ENCODE data around the gene NUBP1. TPM values are rescaled to one million over a fixed set of nuclear protein-coding genes. Genes with fewer than 3 reads are reported as not detected.
A peak's percentile ranks its signal among the peaks of the same experiment; 100 is the strongest.

Gene NUBP1
- total and polyA plus RNA-seq, 8 donors, result 25.0 to 35.6 (median 28.8) TPM

- H3K27me3 ChIP-seq, result no peaks in the 10 kb centered on the region
- H3K36me3 ChIP-seq, result no peaks in the 10 kb centered on the region
- no peak overlapping the region for H3K27ac ChIP-seq
- DNase-seq (no peak), ATAC-seq (no peak)
- H3K4me3 ChIP-seq, result no peak overlapping the region
- no peak for TF ChIP-seq CTCF (IDR thresholded peaks at IDR 0.05)
- H3K4me1 ChIP-seq, result peaks cover 0 to 16% of the 10 kb centered on the region in 2 donors
- intact Hi-C loops (cut with DNase I), result no loop called here
- no peaks in the 10 kb centered on the region for H3K9me3 ChIP-seq
Measured at GRCh38 chr16:10808850-10809249, 65.2 kb downstream of the NUBP1 start.

- no peak for TF ChIP-seq CTCF (IDR thresholded peaks at IDR 0.05)
- Histone ChIP-seq H3K36me3 (no peaks in the 10 kb centered on the region), H3K27me3 (no peaks in the 10 kb centered on the region), H3K4me1 (peaks cover 0 to 16% of the 10 kb centered on the region in 2 donors), H3K9me3 (no peaks in the 10 kb centered on the region), H3K27ac (no peak overlapping the region), H3K4me3 (no peak overlapping the region)
- intact Hi-C loops (cut with DNase I), result no loop called here
- no peak for DNase-seq
- ATAC-seq, result no peak
Measured at GRCh38 chr16:10809706-10810105, 66.1 kb downstream of the NUBP1 start.

- no peak overlapping the region for H3K4me3 ChIP-seq
- H3K36me3 ChIP-seq, result no peaks in the 10 kb centered on the region
- peak; percentile 42 for ATAC-seq
- DNase-seq, result no peak
- H3K9me3 ChIP-seq, result no peaks in the 10 kb centered on the region
- intact Hi-C loops (cut with DNase I), result no loop called here
- H3K27ac ChIP-seq, result no peak overlapping the region
- H3K27me3 ChIP-seq, result no peaks in the 10 kb centered on the region
- H3K4me1 ChIP-seq, result peaks cover 0 to 8% of the 10 kb centered on the region in 2 donors
- TF ChIP-seq CTCF (IDR thresholded peaks at IDR 0.05), result no peak
Measured at GRCh38 chr16:10812312-10813098, 68.9 kb downstream of the NUBP1 start.

- Histone ChIP-seq H3K4me1 (peaks cover 0 to 8% of the 10 kb centered on the region in 2 donors), H3K27me3 (peaks cover 0 to 5% of the 10 kb centered on the region in 2 donors), H3K9me3 (no peaks in the 10 kb centered on the region), H3K4me3 (no peak overlapping the region), H3K36me3 (no peaks in the 10 kb centered on the region), H3K27ac (no peak overlapping the region)
- TF ChIP-seq CTCF (IDR thresholded peaks at IDR 0.05), result no peak
- DNase-seq (no peak), ATAC-seq (no peak)
- intact Hi-C loops (cut with DNase I), result no loop called here
Measured at GRCh38 chr16:10813099-10813455, 69.4 kb downstream of the NUBP1 start.

GRCh38 chr16:10817514-10817913 is 73.9 kb downstream of the NUBP1 start:
- intact Hi-C loops (cut with DNase I), result no loop called here
- H3K4me3 ChIP-seq, result no peak overlapping the region
- no peaks in the 10 kb centered on the region for H3K9me3 ChIP-seq
- no peak for TF ChIP-seq CTCF (IDR thresholded peaks at IDR 0.05)
- DNase-seq (no peak), ATAC-seq (no peak)
- no peak overlapping the region for H3K27ac ChIP-seq
- no peaks in the 10 kb centered on the region for H3K36me3 ChIP-seq
- H3K27me3 ChIP-seq, result peaks cover 0 to 12% of the 10 kb centered on the region in 2 donors
- peaks cover 0 to 14% of the 10 kb centered on the region in 2 donors for H3K4me1 ChIP-seq

Measured in left lung (tissue), 10 donors.